NCI-H82 treated with DMSO at 0.1 percent for 48 hours (cell line): ENCODE results near the gene PARK7.
"Not testable (repeated sequence)": the region's sequence is repeated elsewhere in the genome, so short reads cannot be mapped to it uniquely, and the experiment has no call there.

Experiments
- DNase-seq: peaks from one replicate; lab custom pipeline; 2025; ENCODE audit not compliant: unreplicated experiment; lab: John Stamatoyannopoulos, UW

PARK7 gene

GRCh38 chr1:7942214-7942921, 19.1 kb upstream of the PARK7 start:
- peak; percentile 37 for DNase-seq

DNA sequence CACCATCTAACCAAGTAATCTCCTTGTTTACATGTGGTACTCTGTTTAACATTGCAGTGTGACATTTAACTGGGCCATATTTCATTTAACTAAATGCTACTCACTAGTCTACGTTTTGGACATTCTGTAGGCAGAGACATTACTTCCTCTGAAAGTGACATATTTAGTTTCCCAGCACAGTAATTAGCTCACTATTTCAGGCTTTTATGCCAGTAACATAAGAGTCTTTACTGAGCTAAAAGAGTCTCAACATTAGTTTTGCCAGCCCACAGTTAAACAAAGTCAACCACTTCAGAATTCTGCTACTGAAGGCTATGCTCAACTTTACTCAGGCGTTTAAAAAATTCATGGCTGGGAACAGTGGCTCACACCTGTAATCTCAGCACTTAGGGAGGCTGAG, 18.3 kb upstream of the PARK7 start:
- DNase-seq: no peak

- no peak for DNase-seq
These were observed 12.6 kb upstream of the PARK7 start for GRCh38 chr1:7948960-7949359.

DNA sequence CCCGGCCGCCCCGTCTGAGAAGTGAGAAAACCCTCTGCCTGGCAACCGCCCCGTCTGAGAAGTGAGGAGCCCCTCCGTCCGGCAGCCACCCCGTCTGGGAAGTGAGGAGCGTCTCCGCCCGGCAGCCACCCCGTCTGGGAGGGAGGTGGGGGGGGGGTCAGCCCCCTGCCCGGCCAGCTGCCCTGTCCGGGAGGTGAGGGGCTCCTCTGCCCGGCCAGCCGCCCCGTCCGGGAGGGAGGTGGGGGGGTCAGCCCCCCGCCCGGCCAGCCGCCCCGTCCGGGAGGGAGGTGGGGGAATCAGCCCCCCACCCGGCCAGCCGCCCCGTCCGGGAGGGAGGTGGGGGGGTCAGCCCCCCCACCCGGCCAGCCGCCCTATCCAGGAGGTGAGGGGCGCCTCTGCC, 8.7 kb upstream of the PARK7 start:
- not testable (repeated sequence) for DNase-seq

GRCh38 chr1:7953850-7954609, 7.5 kb upstream of the PARK7 start:
- peak; percentile 84 for DNase-seq

DNA sequence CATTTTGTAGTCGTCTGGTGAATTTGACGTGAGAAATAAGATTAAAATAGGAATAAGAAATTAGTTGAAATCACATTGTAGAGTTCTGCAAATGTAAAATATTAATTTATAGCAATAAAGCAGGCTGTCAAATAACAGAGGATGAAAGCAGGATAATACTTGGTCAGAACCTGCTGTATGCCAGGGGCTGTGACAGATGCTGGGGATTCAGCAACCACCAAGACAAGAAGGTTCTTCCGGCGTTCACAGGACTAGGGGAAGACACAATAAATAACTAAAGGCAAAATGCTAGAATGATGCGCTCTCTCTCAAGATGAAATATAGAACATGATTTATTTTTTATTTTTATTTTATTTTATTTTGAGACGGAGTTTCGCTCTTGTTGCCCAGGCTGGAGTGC, 6.8 kb upstream of the PARK7 start:
- DNase-seq: no peak

- no peak for DNase-seq
These were observed 5.1 kb upstream of the PARK7 start for GRCh38 chr1:7956218-7957032.

DNA sequence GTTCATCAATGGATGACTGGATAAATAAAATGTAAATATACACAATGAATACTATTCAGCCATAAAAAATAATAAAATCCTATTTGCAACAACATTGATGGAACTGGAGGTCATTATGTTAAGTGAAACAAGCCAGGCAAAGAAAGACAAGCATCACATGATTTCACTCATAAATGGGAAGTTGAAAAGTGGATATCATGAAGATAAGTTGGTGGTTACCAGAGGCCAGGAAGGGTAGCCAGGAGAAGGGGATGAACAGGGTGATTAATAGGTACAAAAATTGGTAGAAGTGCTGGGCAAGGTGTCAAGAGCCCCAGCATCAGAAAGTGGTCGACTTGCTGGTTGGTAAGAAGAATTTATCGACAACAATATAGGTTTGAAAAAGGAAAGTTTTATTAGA, 1.3 kb upstream of the PARK7 start:
- DNase-seq: no peak

- DNase-seq: no peak
These were observed 670 bp upstream of the PARK7 start for GRCh38 chr1:7960867-7961215.

DNA sequence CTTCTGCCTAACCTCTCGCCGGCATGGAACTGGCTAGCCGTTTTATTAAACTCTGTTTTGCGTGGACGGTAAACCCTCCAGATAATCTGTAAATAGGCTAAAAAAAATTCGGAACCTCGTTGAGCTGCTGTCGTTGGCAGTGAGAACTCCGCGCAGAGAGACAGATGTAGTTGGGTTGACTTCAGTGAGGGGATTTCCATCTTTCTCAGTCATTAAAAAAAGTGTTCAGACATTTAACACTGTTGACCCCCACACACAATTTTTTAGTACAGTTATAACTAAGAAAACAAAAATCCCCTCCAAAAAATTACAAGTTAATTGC, 464 bp downstream of the PARK7 start:
- no peak for DNase-seq

- no peak for DNase-seq
These were observed 1.3 kb downstream of the PARK7 start for GRCh38 chr1:7962636-7963377.

- DNase-seq: not testable (repeated sequence)
These were observed 1.8 kb downstream of the PARK7 start for GRCh38 chr1:7963378-7963730.

DNA sequence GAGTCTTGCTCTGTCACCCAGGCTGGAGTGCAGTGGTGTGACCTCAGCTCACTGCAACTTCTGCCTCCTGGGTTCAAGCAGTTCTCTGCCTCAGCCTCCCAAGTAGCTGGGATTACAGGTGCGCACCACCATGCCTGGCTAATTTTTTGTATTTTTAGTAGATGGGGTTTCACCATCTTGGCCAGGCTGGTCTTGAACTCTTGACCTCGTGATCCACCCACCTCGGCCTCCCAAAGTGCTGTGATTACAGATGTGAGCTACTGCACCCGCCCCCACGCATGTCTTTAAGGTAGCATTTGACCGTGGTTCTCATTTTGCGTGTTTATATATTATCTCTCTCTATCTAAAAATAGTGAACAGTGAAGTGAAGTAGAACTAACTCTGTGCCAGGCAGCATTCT, 2.3 kb downstream of the PARK7 start:
- not testable (repeated sequence) for DNase-seq

GRCh38 chr1:7964476-7964875, 3.0 kb downstream of the PARK7 start:
- no peak for DNase-seq

GRCh38 chr1:7967196-7967595, 5.7 kb downstream of the PARK7 start:
- DNase-seq: no peak

- DNase-seq: no peak
These were observed 6.1 kb downstream of the PARK7 start for GRCh38 chr1:7967651-7968050.

DNA sequence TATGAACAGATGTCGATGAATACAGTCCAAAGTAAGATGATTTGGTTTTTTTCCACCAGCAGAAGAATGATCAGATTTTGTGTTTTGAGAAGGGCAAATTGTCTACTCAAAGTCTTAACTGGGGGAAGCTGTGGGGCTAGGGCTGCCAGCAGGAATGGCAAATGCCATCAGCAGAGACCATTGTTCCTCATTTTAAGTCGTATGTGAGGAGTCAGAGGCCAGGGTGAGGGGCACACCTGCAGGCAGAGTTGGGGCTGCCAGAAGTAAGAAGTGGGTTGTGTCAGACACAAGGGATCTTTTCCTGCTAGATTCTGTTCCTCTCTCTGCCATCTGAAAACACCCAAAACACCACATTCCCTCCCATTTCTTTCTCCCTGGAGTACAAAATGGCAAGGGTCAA, 8.7 kb downstream of the PARK7 start:
- DNase-seq: no peak

DNA sequence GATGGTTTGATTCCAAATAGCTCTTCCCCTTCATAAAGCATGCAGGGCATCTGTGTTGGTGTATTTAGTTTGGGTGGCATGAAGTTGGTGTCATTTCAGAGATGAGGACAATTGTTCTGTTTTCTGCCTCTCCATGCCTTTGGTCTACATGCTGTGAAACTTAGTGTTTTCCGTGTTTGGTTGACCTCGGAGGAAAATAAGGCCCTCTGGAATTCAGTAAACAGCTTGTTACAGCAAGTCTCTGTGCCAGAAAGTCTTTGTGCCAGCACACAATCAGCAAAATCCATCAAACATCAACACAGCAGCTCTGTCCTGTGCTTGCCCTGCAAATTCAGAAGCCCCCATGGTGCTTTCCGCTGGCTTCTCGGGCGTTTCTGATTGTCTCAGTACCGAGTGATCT, 9.5 kb downstream of the PARK7 start:
- DNase-seq: no peak

DNA sequence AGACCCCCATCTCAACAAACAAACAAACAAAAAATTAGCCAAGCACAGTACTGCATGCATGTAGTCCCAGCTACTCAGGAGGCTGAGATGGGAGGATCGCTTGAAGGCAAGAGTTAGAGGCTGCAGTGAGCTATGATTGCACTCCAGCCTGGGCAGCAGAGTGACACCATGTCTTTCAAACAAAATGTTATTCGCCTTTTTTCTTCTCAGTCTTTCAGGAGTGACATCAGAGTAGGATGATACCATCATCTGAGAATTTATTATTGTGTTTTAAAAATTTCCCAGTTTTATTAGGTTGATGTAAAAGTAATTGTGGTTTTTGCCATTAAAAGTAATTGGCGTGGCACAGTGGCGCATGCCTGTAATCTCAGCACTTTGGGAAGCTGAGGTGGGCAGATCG, 10.8 kb downstream of the PARK7 start:
- no peak for DNase-seq

DNA sequence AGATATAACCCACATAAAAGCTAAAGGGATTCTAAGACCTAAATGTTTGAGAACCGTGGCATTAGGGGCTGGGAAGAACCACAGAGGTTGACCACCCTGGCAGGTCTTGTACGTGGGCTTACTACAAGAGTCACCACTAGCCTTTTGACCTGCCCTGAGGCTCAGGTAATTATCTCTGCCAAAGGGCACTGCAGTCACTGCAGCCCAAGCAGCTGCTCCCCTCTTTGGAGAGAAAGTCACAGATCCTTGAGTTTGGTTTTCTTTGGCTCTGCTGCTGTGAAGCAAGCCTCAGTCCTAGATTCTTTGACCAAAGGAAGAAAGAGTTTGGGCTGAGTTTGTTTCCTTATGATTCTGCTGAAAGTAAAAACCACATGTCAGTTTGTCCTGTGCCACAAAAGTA, 11.6 kb downstream of the PARK7 start:
- DNase-seq: no peak

DNA sequence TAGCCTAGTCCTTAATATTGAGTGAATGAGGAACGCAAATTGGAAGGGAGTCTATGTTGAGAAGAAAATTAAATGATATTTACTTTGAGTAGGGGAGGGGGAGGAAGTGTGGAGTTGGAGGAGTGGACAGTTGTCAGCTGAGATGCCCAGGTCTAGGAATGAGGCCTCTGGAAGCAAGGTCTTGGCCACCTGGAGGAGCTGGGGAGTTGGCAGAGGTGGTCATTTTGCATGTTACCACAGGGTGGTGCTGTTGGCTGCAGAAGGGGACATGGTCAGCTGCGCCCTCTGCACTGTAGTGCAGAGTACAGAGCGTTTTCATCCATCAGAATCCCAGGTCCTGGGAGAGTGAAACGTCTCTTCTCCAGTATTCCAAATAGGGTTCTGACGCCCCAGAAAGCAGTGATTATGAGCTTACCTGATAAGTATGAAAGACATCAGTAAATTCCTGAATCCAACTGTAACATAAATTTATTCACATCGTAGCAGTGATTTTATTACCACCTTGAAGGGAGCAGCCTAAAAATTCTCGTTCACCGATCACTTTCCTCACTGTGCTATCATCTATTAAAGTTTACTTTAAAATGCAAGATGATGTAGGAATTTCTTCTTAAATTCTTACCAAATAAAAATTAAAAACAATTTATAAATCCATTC, 13.8 kb downstream of the PARK7 start:
- peak; percentile 51 for DNase-seq
